SH-SY5Y (cell line): ENCODE results near the gene TRIM8.

Experiments used
- GATA2 ChIP-seq: IDR thresholded peaks from 2 replicates; pipeline ENCODE4 v1.6.1; 2011; ENCODE audit warnings: mild to moderate bottlenecking, low read depth, low read length
- GATA3 ChIP-seq: IDR thresholded peaks from 2 replicates; pipeline ENCODE4 v1.6.1; 2011; ENCODE audit warnings: low read depth, mild to moderate bottlenecking, low read length, moderate library complexity

DNA sequence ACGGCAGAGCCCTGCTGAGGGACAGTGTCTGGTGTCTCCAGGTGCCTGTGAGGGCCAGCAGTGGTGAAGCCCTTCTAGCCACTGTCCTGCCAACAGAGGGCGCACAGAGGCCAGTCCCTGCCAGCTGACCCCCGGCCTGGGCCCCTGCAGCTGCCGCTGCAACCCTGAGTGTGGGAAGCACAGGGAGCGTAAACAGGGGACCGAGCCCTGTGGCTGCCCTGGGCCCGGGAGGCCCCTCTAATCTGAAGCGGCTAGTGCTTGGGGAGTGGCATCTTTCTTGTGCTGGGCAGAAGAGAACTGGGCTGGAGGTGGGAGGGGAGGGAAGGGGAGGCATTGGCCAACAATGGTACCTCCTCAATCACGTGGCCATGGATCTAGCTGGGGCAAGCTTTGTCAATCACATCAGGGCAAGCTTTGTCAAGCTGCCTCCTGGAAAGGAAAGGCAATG, 34.6 kb downstream of the TRIM8 start:
- no peak for TF ChIP-seq GATA2
- no peak for TF ChIP-seq GATA3
